Epithelial cell of prostate (primary cell): ENCODE results near the gene LRP1B.
"Not testable (repeated sequence)": the region's sequence is repeated elsewhere in the genome, so short reads cannot be mapped to it uniquely, and the experiment has no call there.

Experiments
- DNase-seq: peaks from one replicate; pipeline ENCODE4 v3.0.0-alpha.2; 2011; ENCODE audit warnings: low read depth, low spot score
- H3K27ac ChIP-seq: fragments of 450-650 bp; 2 replicates; pipeline ENCODE4 v1.5.1; 2017; ENCODE audit warnings: mild to moderate bottlenecking

Gene LRP1B

GRCh38 chr2:142112757-142113221 is 18.0 kb downstream of the LRP1B start:
- peak; percentile 27 for DNase-seq
- no peak overlapping the region for H3K27ac ChIP-seq

- no peak overlapping the region for H3K27ac ChIP-seq
- DNase-seq = no peak
Observed at GRCh38 chr2:142104134-142104758, 26.6 kb downstream of the LRP1B start.

GRCh38 chr2:142100970-142101369 is 29.8 kb downstream of the LRP1B start:
- DNase-seq = peak; percentile 3
- H3K27ac ChIP-seq = no peak overlapping the region

GRCh38 chr2:142100139-142100873 is 30.5 kb downstream of the LRP1B start:
- no peak overlapping the region for H3K27ac ChIP-seq
- DNase-seq = no peak

GRCh38 chr2:142097711-142098110 is 33.1 kb downstream of the LRP1B start:
- DNase-seq = no peak

GRCh38 chr2:142095647-142096046 is 35.2 kb downstream of the LRP1B start:
- no peak for DNase-seq
- no peak overlapping the region for H3K27ac ChIP-seq

More at GRCh38 chr2:142097711-142098110, 33.1 kb downstream of the LRP1B start:
- no peak overlapping the region for H3K27ac ChIP-seq

- DNase-seq = no peak
- no peak overlapping the region for H3K27ac ChIP-seq
Observed at GRCh38 chr2:142094233-142094632, 36.6 kb downstream of the LRP1B start.

GRCh38 chr2:142088058-142088568 is 42.7 kb downstream of the LRP1B start:
- no peak overlapping the region for H3K27ac ChIP-seq
- DNase-seq = no peak

GRCh38 chr2:142087585-142087984 is 43.2 kb downstream of the LRP1B start:
- not testable (repeated sequence) for H3K27ac ChIP-seq, DNase-seq

- DNase-seq = no peak
- H3K27ac ChIP-seq = no peak overlapping the region
Observed at GRCh38 chr2:142082368-142082767, 48.4 kb downstream of the LRP1B start.

- H3K27ac ChIP-seq = no peak overlapping the region
Observed at GRCh38 chr2:142076317-142076716, 54.5 kb downstream of the LRP1B start.

GRCh38 chr2:142075826-142076225 is 55.0 kb downstream of the LRP1B start:
- DNase-seq = no peak
- H3K27ac ChIP-seq = no peak overlapping the region

More at GRCh38 chr2:142076317-142076716, 54.5 kb downstream of the LRP1B start:
- DNase-seq = no peak

GRCh38 chr2:142069251-142069888 is 61.4 kb downstream of the LRP1B start:
- no peak overlapping the region for H3K27ac ChIP-seq
- no peak for DNase-seq

- DNase-seq = no peak
- no peak overlapping the region for H3K27ac ChIP-seq
Observed at GRCh38 chr2:142065700-142066099, 65.1 kb downstream of the LRP1B start.

GRCh38 chr2:142065156-142065555 is 65.7 kb downstream of the LRP1B start:
- no peak for DNase-seq
- no peak overlapping the region for H3K27ac ChIP-seq

- no peak overlapping the region for H3K27ac ChIP-seq
- DNase-seq = no peak
Observed at GRCh38 chr2:142061733-142062132, 69.1 kb downstream of the LRP1B start.

GRCh38 chr2:142058149-142058548 is 72.7 kb downstream of the LRP1B start:
- no peak overlapping the region for H3K27ac ChIP-seq
- DNase-seq = no peak

GRCh38 chr2:142056784-142057183 is 74.0 kb downstream of the LRP1B start:
- no peak for DNase-seq
- no peak overlapping the region for H3K27ac ChIP-seq

GRCh38 chr2:142052220-142052863 is 78.5 kb downstream of the LRP1B start:
- DNase-seq = no peak
- no peak overlapping the region for H3K27ac ChIP-seq

GRCh38 chr2:142048581-142048980 is 82.2 kb downstream of the LRP1B start:
- no peak for DNase-seq
- no peak overlapping the region for H3K27ac ChIP-seq

GRCh38 chr2:142045641-142046040 is 85.2 kb downstream of the LRP1B start:
- no peak for DNase-seq
- no peak overlapping the region for H3K27ac ChIP-seq
